Measurements from ENCODE around the gene CD2.

DNA sequence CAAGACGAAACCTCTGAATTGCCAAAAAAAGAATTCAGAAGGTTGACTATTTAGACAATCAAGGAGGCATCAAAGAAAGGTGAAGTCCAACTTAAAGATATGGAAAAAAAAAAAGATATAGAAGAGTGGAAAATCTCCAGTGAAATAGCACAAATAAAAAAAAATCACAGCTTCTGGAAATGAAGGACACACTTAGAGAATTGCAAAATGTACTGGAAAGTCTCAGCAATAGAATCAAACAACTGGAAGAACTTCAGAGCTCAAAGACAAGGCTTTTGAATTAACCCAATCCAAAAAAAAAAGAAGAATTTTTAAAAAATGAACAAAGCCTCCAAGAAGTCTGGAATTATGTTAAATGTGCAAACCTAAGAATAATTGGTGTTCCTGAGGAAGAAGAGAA is 31.8 kb downstream of the CD2 start:
- no peak for TF ChIP-seq POLR2A (IDR thresholded peaks at IDR 0.05)
- TF ChIP-seq, protein P1, sequence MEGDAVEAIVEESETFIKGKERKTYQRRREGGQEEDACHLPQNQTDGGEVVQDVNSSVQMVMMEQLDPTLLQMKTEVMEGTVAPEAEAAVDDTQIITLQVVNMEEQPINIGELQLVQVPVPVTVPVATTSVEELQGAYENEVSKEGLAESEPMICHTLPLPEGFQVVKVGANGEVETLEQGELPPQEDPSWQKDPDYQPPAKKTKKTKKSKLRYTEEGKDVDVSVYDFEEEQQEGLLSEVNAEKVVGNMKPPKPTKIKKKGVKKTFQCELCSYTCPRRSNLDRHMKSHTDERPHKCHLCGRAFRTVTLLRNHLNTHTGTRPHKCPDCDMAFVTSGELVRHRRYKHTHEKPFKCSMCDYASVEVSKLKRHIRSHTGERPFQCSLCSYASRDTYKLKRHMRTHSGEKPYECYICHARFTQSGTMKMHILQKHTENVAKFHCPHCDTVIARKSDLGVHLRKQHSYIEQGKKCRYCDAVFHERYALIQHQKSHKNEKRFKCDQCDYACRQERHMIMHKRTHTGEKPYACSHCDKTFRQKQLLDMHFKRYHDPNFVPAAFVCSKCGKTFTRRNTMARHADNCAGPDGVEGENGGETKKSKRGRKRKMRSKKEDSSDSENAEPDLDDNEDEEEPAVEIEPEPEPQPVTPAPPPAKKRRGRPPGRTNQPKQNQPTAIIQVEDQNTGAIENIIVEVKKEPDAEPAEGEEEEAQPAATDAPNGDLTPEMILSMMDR (IDR thresholded peaks at IDR 0.05) = no peak

Measured in uterus (tissue), 2 donors.